Uterus (tissue), 4 donors: ENCODE data around the gene PTPRE. TPM values are rescaled to one million over a fixed set of nuclear protein-coding genes. Genes with fewer than 3 reads are reported as not detected.
"Not testable (repeated sequence)": the region's sequence is repeated elsewhere in the genome, so short reads cannot be mapped to it uniquely, and the experiment has no call there.

Source experiments
- DNase-seq, 2 donors: peaks; one replicate each; pipeline ENCODE4 v3.0.0-alpha.2; 2019 to 2020
- H3K27ac ChIP-seq, 2 donors: fragments of 200-600 bp; sonication (generic); 1 replicate in 1 of 2; 2 replicates in 1 of 2; pipeline ENCODE4 v1.5.1; 2016 to 2018
- H3K27me3 ChIP-seq, 2 donors: fragments of 200-600 bp; sonication (generic); one replicate each; pipeline ENCODE4 v1.5.1; 2018 to 2019; ENCODE audit warnings: control low read depth in 1 of 2
- H3K36me3 ChIP-seq, 2 donors: fragments of 200-600 bp; sonication (generic); one replicate each; pipeline ENCODE4 v1.5.1; 2019; ENCODE audit warnings: control low read depth in 1 of 2
- H3K4me1 ChIP-seq, 2 donors: fragments of 200-600 bp; sonication (generic); one replicate each; pipeline ENCODE4 v1.5.1; 2018 to 2019; ENCODE audit warnings: control low read depth in 1 of 2
- H3K4me3 ChIP-seq, 2 donors: fragments of 200-600 bp; sonication (generic); 1 replicate in 1 of 2; 2 replicates in 1 of 2; pipeline ENCODE4 v1.5.1; 2018 to 2019; ENCODE audit warnings: mild to moderate bottlenecking in 1 of 2
- H3K9me3 ChIP-seq, 2 donors: fragments of 200-600 bp; sonication (generic); one replicate each; pipeline ENCODE4 v1.5.1; 2019; ENCODE audit warnings: control low read depth in 1 of 2
- POLR2A ChIP-seq, 2 donors: fragments of 450-650 bp; IDR thresholded peaks; one replicate each; pipeline ENCODE4 v1.6.1; 2016; ENCODE audit warnings: antibody characterized with exemption in 2 of 2, mild to moderate bottlenecking in 1 of 2, moderate library complexity in 1 of 2
- intact Hi-C: fragments of 100-400 bp; cut with DNase I; formaldehyde crosslinking; loops from one replicate; pipeline ENCODE4 v1.15.1; 2023; ENCODE audit warnings: low total_unique reads
- total RNA-seq, 4 donors: library from RNA; depleted of rRNA in 3 of 4; stranded (reverse); fragments of >200 nt in 3 of 4; gene quantifications; one replicate each; pipeline versions ENCODE4 v1.1.0 to v1.2.4, GENCODE V29; 2014 to 2023
- TF ChIP-seq, protein P1 (sequence below), 4 experiments: fragments of 200-600 bp in 2 of 4; fragments of 450-650 bp in 2 of 4; sonication (generic) in 2 of 4; IDR thresholded peaks; one replicate each; pipeline ENCODE4 v1.5.1; 2016 to 2019; ENCODE audit warnings: antibody characterized with exemption in 4 of 4, mild to moderate bottlenecking in 2 of 4, moderate library complexity in 1 of 4
- donor health status: DM: yes; HTN: yes; CAD: no.

Gene PTPRE
- total RNA-seq, 4 donors from 2014 or later = 9.4 to 18.9 (median 16.3) TPM

DNA sequence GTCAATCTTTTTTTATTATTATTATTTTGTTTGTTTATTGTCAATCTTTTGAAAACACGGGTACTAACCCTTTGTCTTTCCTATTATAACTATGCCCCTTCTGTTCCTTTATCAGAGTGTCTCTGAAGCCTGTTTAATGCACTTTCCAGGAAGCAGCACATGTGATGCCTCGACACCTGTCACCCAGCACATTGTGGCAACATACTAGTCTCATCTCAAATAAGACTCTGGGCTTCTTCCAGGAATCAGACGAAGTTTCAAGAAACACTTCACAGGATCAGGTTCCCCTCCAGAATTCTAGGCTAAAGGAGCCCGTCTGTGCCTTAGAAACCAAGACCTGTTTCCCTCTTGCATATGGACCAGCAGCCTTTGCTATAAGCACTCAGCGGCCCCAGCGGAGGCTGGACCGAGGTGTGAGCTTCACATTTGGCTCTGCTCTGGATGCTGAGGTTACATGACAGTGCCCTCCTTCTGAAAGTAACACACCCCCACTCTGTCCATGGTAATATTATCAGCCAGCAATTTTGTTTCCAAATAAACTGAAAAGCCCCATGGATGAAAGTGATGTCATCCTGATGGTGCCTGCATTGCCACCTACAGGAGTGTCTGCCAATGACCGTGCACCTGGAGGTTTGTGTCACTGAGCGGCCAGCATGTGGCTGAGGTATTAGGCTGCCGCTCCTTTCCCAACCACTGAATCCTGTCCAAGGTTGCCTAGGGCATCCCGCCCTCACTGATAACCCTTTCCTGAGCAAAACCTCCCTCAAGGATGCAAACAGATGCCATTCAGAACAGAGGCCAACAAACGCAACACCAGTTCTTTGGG, 181.2 kb downstream of the PTPRE start:
- H3K36me3 ChIP-seq = no peaks in the 10 kb centered on the region
- intact Hi-C loops = no loop called here
- TF ChIP-seq POLR2A (IDR thresholded peaks at IDR 0.05) = no peak
- H3K4me3 ChIP-seq = no peak overlapping the region
- no peaks in the 10 kb centered on the region for H3K9me3 ChIP-seq
- DNase-seq = no peak
- no peaks in the 10 kb centered on the region for H3K4me1 ChIP-seq
- no peak overlapping the region for H3K27ac ChIP-seq
- H3K27me3 ChIP-seq = no peaks in the 10 kb centered on the region

DNA sequence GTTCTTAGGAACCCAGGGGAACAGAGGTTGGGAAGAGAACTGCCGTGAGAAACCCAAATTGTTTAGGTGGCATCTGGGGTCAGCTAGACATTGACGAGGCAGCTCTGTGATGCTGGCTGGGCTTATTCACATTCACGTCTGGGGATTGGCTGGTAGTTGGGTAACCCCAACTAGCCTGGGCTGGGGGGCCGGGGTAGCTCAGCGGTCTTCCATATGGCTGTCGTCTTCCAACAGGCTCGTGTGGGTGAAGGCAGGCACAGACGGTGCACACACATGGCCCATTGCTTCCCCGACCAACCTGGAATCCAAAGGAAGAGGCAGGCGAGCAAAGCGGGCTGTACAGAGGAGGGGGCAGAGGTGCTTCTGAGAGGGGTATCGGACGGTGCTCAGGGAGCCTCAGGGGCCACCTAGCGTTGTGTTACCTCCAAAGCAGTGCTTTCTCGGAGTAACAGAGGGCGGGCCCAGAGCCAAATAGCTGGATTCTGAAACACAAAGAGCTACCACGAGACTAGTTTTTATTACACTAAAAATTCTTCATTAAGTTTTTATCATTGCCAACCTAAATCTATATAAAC, 184.8 kb downstream of the PTPRE start:
- no peak for TF ChIP-seq POLR2A (IDR thresholded peaks at IDR 0.05)
- TF ChIP-seq, protein P1, sequence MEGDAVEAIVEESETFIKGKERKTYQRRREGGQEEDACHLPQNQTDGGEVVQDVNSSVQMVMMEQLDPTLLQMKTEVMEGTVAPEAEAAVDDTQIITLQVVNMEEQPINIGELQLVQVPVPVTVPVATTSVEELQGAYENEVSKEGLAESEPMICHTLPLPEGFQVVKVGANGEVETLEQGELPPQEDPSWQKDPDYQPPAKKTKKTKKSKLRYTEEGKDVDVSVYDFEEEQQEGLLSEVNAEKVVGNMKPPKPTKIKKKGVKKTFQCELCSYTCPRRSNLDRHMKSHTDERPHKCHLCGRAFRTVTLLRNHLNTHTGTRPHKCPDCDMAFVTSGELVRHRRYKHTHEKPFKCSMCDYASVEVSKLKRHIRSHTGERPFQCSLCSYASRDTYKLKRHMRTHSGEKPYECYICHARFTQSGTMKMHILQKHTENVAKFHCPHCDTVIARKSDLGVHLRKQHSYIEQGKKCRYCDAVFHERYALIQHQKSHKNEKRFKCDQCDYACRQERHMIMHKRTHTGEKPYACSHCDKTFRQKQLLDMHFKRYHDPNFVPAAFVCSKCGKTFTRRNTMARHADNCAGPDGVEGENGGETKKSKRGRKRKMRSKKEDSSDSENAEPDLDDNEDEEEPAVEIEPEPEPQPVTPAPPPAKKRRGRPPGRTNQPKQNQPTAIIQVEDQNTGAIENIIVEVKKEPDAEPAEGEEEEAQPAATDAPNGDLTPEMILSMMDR (IDR thresholded peaks at IDR 0.05) = no peak
- Histone ChIP-seq H3K27ac (no peak overlapping the region), H3K9me3 (no peaks in the 10 kb centered on the region), H3K36me3 (no peaks in the 10 kb centered on the region), H3K4me3 (no peak overlapping the region), H3K27me3 (no peaks in the 10 kb centered on the region), H3K4me1 (no peaks in the 10 kb centered on the region)
- intact Hi-C loops = no loop called here
- no peak for DNase-seq

GRCh38 chr10:128092454-128092853, 185.6 kb downstream of the PTPRE start:
- Histone ChIP-seq H3K9me3 (no peaks in the 10 kb centered on the region), H3K27ac (no peak overlapping the region), H3K4me3 (no peak overlapping the region), H3K27me3 (no peaks in the 10 kb centered on the region), H3K36me3 (no peaks in the 10 kb centered on the region), H3K4me1 (no peaks in the 10 kb centered on the region)
- TF ChIP-seq POLR2A (IDR thresholded peaks at IDR 0.05) = no peak
- TF ChIP-seq, protein P1 (IDR thresholded peaks at IDR 0.05) = no peak
- no peak for DNase-seq
- intact Hi-C loops = no loop called here

DNA sequence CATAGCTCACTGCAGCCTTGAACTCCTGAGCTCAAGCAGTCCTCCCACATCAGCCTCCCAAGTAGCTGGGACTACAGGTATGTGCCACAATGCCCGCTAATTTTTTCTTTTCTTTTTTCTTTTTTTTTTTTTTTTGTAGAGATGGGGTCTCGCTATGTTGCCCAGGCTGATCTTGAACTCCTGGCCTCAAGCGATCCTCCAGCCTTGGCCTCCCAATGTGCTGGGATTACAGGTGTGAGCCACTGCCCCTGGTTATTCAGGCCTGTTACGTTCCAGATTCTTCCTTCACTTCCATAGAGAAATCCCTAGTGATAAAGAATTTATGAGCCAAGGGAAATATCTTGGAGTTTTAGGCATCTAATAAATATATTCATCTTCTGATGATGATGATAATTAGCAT, 187.7 kb downstream of the PTPRE start:
- H3K4me3 ChIP-seq, H3K9me3 ChIP-seq, H3K36me3 ChIP-seq, H3K27me3 ChIP-seq, intact Hi-C loops, H3K27ac ChIP-seq, H3K4me1 ChIP-seq, DNase-seq: not testable (repeated sequence)

GRCh38 chr10:128095027-128095752, 188.3 kb downstream of the PTPRE start:
- no peak for TF ChIP-seq POLR2A (IDR thresholded peaks at IDR 0.05)
- TF ChIP-seq, protein P1 (IDR thresholded peaks at IDR 0.05) = no peak

More at GRCh38 chr10:128095027-128095752, 188.3 kb downstream of the PTPRE start:
- Histone ChIP-seq H3K4me3 (no peak overlapping the region), H3K36me3 (no peaks in the 10 kb centered on the region), H3K27me3 (no peaks in the 10 kb centered on the region), H3K27ac (no peak overlapping the region), H3K9me3 (no peaks in the 10 kb centered on the region), H3K4me1 (no peaks in the 10 kb centered on the region)
- intact Hi-C loops = no loop called here
- no peak for DNase-seq
